SH-SY5Y (cell line): ENCODE data around the gene IMMP2L.

Source experiments
- GATA2 ChIP-seq: IDR thresholded peaks from 2 replicates; pipeline ENCODE4 v1.6.1; 2011; ENCODE audit warnings: mild to moderate bottlenecking, low read depth, low read length
- GATA3 ChIP-seq: IDR thresholded peaks from 2 replicates; pipeline ENCODE4 v1.6.1; 2011; ENCODE audit warnings: low read depth, mild to moderate bottlenecking, low read length, moderate library complexity

DNA sequence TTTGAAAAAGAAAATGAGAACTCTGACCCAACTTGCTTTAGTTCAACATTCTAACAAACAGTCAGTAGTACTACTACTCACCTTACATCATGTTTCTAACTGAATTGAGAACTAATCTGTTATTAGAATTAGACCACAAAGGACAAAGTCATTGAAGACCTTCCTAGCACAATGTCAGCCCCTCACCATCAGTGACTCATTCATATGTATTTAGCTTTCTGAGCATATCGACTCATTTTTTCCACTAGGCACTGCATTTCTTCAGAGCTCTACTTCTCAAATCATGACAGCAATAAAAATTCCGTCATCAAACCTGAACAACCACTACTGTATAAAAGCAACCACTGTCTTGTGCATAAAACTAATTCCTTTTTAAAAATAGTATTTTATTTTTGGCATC is 475.8 kb downstream of the IMMP2L start:
- no peak for TF ChIP-seq GATA3
- no peak for TF ChIP-seq GATA2
